ENCODE data around the gene GINS3. TPM values are rescaled to one million over a fixed set of nuclear protein-coding genes. Genes with fewer than 3 reads are reported as not detected.

The GINS3 gene
- total RNA-seq, 4 donors from 2014 or later: 2.8 to 12.4 (median 7.0) TPM

- intact Hi-C loops (cut with DNase I; ENCODE audit: low total_unique reads): no loop called here
- TF ChIP-seq CTCF (IDR thresholded peaks at IDR 0.05): no peak
- no peak for TF ChIP-seq POLR2A (IDR thresholded peaks at IDR 0.05)
- no peak overlapping the region for H3K4me3 ChIP-seq (ENCODE audit: low read depth, poor library complexity, severe bottlenecking)
- DNase-seq (ENCODE audit: low spot score in 2 of 2): no peak
- 47 to 66% methylated on average over 4 of the region's 4 CpGs for WGBS, 2 donors
These were observed 30.5 kb downstream of the GINS3 start for GRCh38 chr16:58422809-58423208.

GRCh38 chr16:58425245-58425644 is 33.0 kb downstream of the GINS3 start:
- no peak overlapping the region for H3K4me3 ChIP-seq (ENCODE audit: low read depth, poor library complexity, severe bottlenecking)
- no peak for DNase-seq (ENCODE audit: low spot score in 2 of 2)
- TF ChIP-seq CTCF (IDR thresholded peaks at IDR 0.05): no peak
- intact Hi-C loops (cut with DNase I; ENCODE audit: low total_unique reads): no loop called here
- WGBS, 2 donors: 86 to 94% methylated on average over 8 of the region's 8 CpGs

GRCh38 chr16:58425756-58426494 is 33.7 kb downstream of the GINS3 start:
- no peak for DNase-seq (ENCODE audit: low spot score in 2 of 2)
- TF ChIP-seq CTCF (IDR thresholded peaks at IDR 0.05) (no peak), POLR2A (IDR thresholded peaks at IDR 0.05) (no peak)
- WGBS, 2 donors: 76% methylated on average over 10 of the region's 10 CpGs
- intact Hi-C loops (cut with DNase I; ENCODE audit: low total_unique reads): no loop called here
- no peak overlapping the region for H3K4me3 ChIP-seq (ENCODE audit: low read depth, poor library complexity, severe bottlenecking)

- DNase-seq (ENCODE audit: low spot score in 2 of 2): no peak
- intact Hi-C loops (cut with DNase I; ENCODE audit: low total_unique reads): no loop called here
- TF ChIP-seq POLR2A (IDR thresholded peaks at IDR 0.05): no peak
- no peak for TF ChIP-seq CTCF (IDR thresholded peaks at IDR 0.05)
- 65 to 75% methylated on average over 2 of the region's 2 CpGs for WGBS, 2 donors
- H3K4me3 ChIP-seq (ENCODE audit: low read depth, poor library complexity, severe bottlenecking): no peak overlapping the region
These were observed 34.7 kb downstream of the GINS3 start for GRCh38 chr16:58426966-58427365.

DNA sequence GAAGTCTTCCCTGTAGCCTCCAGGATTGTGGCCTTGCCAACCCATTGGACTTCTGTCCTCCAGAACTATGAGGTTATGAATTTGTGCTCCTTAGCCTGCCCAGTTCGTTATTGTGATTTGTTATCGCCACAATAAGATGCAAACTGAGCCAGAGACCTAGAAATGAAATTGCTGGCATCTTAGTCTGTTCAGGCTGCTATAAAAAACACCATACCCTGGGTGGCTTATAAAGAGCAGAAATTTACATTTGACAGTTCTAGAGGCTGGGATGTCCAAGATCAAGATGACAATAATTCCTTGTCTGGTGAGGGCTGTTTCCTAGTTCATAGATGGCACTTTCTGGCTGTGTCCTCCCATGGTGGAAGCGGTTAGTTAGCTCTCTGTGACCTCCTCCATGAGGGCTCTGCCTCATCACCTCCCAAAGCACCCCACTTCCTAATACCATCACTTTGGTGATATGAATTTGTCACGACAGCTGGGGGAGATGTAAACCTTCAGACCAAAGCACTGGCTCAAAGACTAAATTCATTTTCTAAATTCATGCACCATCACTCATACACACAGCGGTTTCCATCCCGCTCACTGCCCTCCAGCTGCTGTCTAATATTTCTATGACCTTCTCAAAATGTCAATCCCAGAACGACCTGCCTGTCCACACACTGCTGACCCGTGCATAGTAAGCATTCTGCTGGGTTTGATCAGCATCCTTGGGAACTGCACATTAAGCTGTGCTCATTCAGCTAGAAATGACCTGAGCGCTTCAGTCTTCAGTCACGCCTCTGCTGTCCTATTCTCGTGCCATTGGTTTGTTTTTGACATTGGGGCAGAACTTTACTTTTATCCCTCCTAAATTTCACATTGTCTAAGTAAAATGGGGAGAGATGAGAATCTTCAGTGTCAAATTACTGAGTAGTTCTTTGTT is 36.6 kb downstream of the GINS3 start:
- 80 to 84% methylated on average over 11 of the region's 11 CpGs for WGBS, 2 donors
- TF ChIP-seq CTCF (IDR thresholded peaks at IDR 0.05): no peak

More for the DNA sequence above, 36.6 kb downstream of the GINS3 start:
- intact Hi-C loops (cut with DNase I; ENCODE audit: low total_unique reads): no loop called here
- H3K4me3 ChIP-seq (ENCODE audit: low read depth, poor library complexity, severe bottlenecking): no peak overlapping the region
- DNase-seq (ENCODE audit: low spot score in 2 of 2): no peak
